Activated CD4-positive, alpha-beta T cell treated with anti-CD3 and anti-CD28 coated beads, Interleukin-2, amount 50 U/mL, for 48 hours (primary cell): ENCODE measurements around the gene THSD4.

Experiments used
- DNase-seq, 2 experiments: peaks; one replicate each; pipeline ENCODE4 v3.0.0-alpha.2; 2020

Gene THSD4

DNA sequence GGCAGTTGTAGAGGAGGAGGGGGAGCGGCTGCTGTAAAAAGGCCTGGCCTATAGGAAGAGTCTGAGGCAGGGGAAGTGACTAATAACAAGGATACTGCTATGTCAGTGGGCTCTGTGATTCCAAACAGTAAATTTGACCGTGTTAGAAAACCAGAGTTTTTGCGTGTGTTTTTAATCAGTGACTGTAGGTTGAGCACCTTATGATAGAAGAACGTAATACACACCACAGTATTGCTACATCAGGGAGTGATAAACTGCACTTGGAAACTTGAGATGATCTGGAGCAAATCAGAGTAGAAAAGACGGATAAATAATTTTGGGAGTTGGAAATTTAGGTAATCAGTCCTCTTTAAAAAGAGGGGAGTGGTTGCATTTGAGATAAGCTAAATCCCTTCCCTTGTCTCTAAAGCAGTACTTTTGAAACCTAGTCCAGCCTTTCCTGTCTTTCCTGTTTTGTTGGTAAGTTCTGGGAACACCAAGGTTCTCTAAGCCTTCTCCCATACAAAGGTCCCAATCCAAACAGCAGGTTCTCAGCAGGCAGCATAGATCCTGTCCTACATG, 564.6 kb downstream of the THSD4 start:
- no peak for DNase-seq

DNA sequence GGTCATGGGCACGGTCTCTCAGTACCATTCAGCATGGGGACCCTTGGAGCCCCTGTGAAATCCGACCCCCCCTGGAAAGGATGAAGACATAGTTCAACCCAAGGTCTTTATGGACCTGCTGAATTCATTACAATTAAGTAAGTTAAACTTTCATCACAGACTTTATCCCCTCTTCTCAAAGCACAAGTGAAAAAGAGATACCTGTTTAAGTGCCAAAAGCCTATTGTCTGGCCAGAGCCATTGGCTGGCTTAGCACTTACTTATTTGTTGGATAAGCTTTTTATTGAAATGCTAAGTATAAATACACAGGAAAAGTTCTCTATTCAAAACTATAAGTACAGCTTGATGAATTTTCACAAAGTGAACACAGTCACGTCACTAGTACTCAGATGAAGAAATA, 566.7 kb downstream of the THSD4 start:
- no peak for DNase-seq

GRCh38 chr15:71683411-71684274, 568.4 kb downstream of the THSD4 start:
- DNase-seq: no peak

GRCh38 chr15:71685420-71685993, 570.2 kb downstream of the THSD4 start:
- no peak for DNase-seq

GRCh38 chr15:71686221-71687050, 571.2 kb downstream of the THSD4 start:
- DNase-seq: no peak

DNA sequence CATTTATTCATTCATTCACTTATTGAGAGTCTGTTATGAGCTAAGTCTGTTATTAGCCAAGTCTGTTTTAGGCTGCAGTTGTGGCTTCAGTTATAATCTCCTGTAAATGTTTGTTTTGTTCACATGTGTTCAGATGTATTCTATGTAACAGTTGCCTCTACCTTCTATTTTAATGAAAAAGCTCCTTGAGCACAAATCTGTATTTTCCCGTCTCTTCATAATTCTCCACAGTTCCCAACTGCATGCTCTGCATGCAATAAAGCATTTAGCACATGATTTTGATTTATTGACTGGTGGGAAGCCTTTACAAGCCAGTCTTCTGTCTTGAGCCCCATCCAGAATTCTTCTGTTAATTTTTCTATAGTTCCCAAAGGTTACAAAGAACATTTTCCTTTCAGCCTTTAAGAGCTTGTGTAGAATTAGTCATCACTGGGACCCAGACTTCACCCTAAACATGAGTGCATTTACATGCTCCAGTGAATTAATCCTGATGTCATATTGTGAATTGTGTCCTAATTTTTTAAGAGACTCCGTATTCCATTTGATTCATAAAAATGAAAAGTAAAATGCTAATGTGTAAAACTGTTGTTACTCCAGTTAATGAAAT, 572.7 kb downstream of the THSD4 start:
- DNase-seq: no peak

DNA sequence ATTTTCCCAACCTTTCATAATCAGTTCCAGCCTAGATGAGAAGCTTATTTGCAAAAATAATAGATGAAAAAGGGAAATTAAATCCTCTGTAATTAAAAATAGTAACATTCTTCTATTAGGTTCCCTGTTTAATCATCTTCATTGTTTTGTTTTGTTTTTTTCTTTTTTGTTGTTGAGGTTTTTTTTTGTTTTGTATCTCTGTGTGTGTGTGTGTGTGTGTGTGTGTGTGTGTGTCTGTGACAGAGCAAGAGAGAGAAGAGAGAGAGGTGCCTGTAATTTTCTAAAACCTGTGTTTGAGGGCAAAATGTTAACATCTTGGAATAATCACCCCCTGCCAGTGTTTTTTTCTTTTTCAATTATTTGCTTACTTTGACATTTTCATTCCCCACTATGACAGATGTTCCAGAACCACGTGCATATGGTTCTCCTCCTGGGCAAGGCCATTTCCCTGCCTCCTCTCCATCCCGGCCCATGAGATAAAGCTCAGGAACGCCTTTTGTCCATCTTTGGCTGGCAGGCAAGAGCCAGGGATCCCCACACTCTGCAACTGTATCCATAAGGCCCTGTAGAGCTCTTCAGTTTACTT, 573.3 kb downstream of the THSD4 start:
- DNase-seq: no peak

- DNase-seq: no peak
These were observed 575.8 kb downstream of the THSD4 start for GRCh38 chr15:71691081-71691457.

- no peak for DNase-seq
These were observed 576.5 kb downstream of the THSD4 start for GRCh38 chr15:71691458-71692417.

DNA sequence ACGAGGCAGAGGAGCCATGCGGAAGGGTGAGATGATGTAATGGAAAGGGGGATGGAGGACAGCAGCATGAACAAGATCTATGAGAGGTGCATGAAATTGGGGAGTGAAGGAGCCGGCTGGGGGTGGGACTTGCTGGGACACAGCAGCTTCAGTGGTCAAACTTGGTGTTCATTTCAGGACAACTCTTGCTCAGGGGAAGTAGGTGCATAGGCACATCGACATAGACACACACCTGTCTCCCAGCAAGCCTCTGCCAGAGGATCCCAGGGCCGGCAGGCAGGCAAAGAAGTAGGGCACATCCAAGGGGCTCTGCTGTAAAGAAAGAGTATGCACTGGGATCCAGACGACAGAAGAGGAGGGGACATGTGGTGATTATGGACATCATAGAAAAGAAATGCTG, 582.0 kb downstream of the THSD4 start:
- no peak for DNase-seq

- DNase-seq: no peak
These were observed 582.8 kb downstream of the THSD4 start for GRCh38 chr15:71698030-71698429.

GRCh38 chr15:71698742-71699141, 583.5 kb downstream of the THSD4 start:
- DNase-seq: no peak

DNA sequence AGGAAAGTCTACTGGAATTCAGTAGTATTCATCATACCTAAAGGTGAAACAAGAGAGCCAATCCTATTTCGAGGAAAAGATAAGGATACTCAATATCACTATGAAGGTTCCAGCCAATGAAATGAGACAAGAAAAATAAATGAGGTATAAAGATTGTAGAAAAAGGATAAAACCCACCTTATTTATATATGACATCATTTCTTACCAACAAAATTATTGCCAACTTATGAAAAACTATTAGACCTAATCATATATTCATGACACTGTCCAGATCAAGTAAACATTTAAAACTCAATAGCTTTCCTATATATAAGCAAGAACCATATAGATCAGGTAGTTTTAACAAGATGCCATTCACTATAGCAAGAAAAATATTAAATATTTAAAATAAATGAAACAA, 584.7 kb downstream of the THSD4 start:
- no peak for DNase-seq

DNA sequence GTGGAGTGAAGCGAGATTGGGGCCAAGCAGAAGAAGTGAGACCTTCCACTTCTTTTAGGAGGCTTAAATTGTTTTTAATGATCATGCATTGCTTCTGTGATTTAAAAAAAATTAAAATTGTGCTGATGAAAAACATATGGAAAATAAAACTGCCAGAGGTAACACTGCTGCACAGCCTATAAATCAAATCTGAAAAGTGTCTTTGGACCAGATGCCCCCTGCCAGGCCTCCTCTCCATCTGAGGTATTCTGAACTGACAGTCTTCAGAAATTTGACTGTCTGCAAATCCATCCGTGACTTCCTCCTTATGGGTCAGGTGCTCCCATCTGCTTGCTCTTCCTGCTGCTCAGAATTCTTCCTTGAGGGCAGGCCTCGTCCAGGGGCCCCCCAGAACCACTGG, 586.5 kb downstream of the THSD4 start:
- no peak for DNase-seq

DNA sequence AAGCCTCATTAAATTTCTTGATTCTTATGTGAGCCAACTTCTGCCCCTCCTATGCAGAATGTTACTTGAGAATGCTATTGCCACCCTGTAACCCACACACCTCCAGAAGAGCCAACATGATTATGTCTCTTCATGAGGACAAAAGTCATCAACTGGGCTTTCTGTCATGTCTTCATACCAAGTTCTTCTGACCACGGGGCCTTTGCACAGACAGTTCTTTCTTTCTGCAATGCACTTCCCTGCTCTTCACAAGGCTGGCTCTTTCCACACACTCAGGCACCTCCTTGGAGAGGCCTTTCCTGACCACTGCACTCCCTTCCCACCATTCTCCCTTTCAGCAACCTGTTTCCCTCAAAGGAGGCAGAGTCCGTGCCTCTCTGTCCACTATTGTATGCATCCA, 587.2 kb downstream of the THSD4 start:
- DNase-seq: no peak

- no peak for DNase-seq
These were observed 589.9 kb downstream of the THSD4 start for GRCh38 chr15:71705151-71705550.

DNA sequence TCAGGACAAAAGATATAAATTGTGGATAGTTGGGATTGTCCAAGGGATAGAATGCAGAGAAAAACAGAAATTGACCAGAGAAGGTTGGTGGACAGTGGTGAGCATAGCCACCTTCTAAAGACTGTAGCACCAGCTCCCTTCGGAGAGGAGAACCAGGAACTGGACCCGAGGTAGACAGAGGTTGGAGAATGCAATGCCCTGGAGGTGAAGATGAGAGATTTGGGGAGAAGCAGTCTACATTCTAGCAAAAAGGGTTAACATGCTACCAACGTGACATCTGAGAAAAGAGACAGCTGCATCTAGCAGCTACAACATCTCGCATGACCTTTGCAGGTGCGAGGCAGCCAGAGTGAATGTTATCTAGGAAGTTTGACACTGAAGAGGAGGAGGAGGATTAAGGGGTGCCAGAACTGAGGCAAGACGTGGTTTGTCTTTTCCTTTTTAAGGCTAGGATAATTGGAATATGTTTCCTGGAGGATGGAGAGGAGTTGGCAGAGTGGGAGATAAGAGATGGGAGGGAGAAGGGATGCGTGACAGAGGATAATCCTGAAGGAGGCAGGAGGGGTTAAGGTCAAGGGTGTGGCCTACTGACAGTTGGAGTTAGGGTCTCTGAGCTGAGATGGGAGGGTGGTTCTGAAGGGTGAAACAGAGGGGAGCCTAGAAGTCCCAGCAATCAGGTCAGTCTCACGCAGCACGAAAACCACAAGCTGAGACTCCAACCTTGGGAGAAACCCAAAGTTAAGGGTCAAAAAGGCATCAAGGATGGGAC, 591.4 kb downstream of the THSD4 start:
- no peak for DNase-seq

- no peak for DNase-seq
These were observed 592.2 kb downstream of the THSD4 start for GRCh38 chr15:71707230-71708050.

- DNase-seq: no peak
These were observed 592.8 kb downstream of the THSD4 start for GRCh38 chr15:71708051-71708429.

DNA sequence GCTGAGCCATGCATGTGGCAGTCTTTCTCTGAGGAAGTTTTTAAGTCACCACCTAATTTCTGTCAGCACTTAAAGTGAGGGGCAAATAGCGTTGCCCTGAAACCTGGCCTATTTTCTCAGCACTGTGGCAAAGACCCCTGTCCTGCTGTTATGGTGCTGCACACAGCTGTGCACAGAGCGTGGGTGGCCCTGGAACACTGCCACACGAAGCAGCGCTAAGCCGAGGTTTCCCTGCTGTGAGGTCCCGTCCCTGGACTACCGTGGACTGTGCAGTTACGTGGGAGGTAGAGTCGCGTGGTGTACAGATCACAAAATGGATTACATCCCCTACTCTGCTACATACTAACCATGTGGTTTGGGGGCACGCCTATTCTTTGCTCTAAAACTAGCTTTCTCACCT, 593.5 kb downstream of the THSD4 start:
- DNase-seq: no peak
